Liver (tissue), 9 donors: Measurements from ENCODE around the gene TXNDC17. TPM values are rescaled to one million over a fixed set of nuclear protein-coding genes. Genes with fewer than 3 reads are reported as not detected.

Source experiments
- DNase-seq: peaks from one replicate; pipeline ENCODE4 v3.0.0-alpha.2; 2017; ENCODE audit warnings: low spot score
- H3K27ac ChIP-seq, 2 donors: one replicate each; pipeline ENCODE4 v1.7.0; 2013; ENCODE audit warnings: inconsistent platforms in 2 of 2, low read length in 2 of 2, control low read depth in 1 of 2, low read depth in 1 of 2, mild to moderate bottlenecking in 1 of 2
- H3K27me3 ChIP-seq, 4 donors: one replicate each; pipeline versions ENCODE4 v1.6.1 to v1.7.0; 2013; ENCODE audit warnings: low read length in 3 of 4, inconsistent platforms in 1 of 4, mild to moderate bottlenecking in 1 of 4, moderate library complexity in 1 of 4; ENCODE audit not compliant: control insufficient read depth in 4 of 4, insufficient read depth in 4 of 4
- H3K36me3 ChIP-seq, 4 donors: one replicate each; pipeline versions ENCODE4 v1.6.1 to v1.7.0; 2013; ENCODE audit warnings: low read length in 3 of 4, mild to moderate bottlenecking in 3 of 4, low read depth in 1 of 4, moderate library complexity in 1 of 4; ENCODE audit not compliant: control insufficient read depth in 4 of 4, insufficient read depth in 3 of 4
- H3K4me1 ChIP-seq, 4 donors: one replicate each; pipeline versions ENCODE4 v1.6.1 to v1.7.0; 2013; ENCODE audit warnings: low read length in 3 of 4, mild to moderate bottlenecking in 3 of 4, moderate library complexity in 1 of 4; ENCODE audit not compliant: control insufficient read depth in 4 of 4, insufficient read depth in 4 of 4
- H3K4me3 ChIP-seq, 3 donors: one replicate each; pipeline versions ENCODE4 v1.6.1 to v1.7.0; 2013; ENCODE audit warnings: low read length in 3 of 3, control low read depth in 1 of 3, low read depth in 1 of 3, mild to moderate bottlenecking in 1 of 3
- H3K9ac ChIP-seq, 2 donors: one replicate each; pipeline ENCODE4 v1.7.0; 2013; ENCODE audit warnings: low read length in 2 of 2, mild to moderate bottlenecking in 2 of 2, moderate library complexity in 2 of 2, control low read depth in 1 of 2, low read depth in 1 of 2
- H3K9me3 ChIP-seq, 4 donors: one replicate each; pipeline versions ENCODE4 v1.6.1 to v1.7.0; 2013; ENCODE audit warnings: low read length in 3 of 4; ENCODE audit not compliant: control insufficient read depth in 4 of 4
- EGR1 ChIP-seq, 2 donors: IDR thresholded peaks; 2 replicates each; pipeline ENCODE4 v1.6.1; 2016 to 2018; ENCODE audit warnings: antibody characterized with exemption in 2 of 2, low read depth in 2 of 2
- FOXA1 ChIP-seq: IDR thresholded peaks from 2 replicates; pipeline ENCODE4 v1.6.1; 2016; ENCODE audit warnings: antibody characterized with exemption
- FOXA2 ChIP-seq: IDR thresholded peaks from 2 replicates; pipeline ENCODE4 v1.6.1; 2016; ENCODE audit warnings: antibody characterized with exemption
- GABPA ChIP-seq, 2 donors: IDR thresholded peaks in 1 of 2; conservative IDR thresholded peaks in 1 of 2; 2 replicates each; pipeline ENCODE4 v1.6.1; 2016; ENCODE audit warnings: antibody characterized with exemption in 2 of 2, mild to moderate bottlenecking in 1 of 2, moderate library complexity in 1 of 2
- HNF4A ChIP-seq, 2 donors: conservative IDR thresholded peaks; 2 replicates each; pipeline ENCODE4 v1.6.1; 2016; ENCODE audit warnings: antibody characterized with exemption in 2 of 2, mild to moderate bottlenecking in 2 of 2
- HNF4G ChIP-seq: IDR thresholded peaks from 2 replicates; pipeline ENCODE4 v1.6.1; 2016; ENCODE audit warnings: antibody characterized with exemption
- JUND ChIP-seq, 2 donors: IDR thresholded peaks; 2 replicates each; pipeline ENCODE4 v1.6.1; 2016; ENCODE audit warnings: antibody characterized with exemption in 2 of 2
- NR2F2 ChIP-seq: IDR thresholded peaks from 2 replicates; pipeline ENCODE4 v1.6.1; 2016; ENCODE audit warnings: antibody characterized with exemption
- RAD21 ChIP-seq, 2 donors: IDR thresholded peaks; 2 replicates each; pipeline ENCODE4 v1.6.1; 2016; ENCODE audit warnings: antibody characterized with exemption in 2 of 2, mild to moderate bottlenecking in 2 of 2
- RXRA ChIP-seq, 2 donors: IDR thresholded peaks; 2 replicates each; pipeline ENCODE4 v1.6.1; 2017 to 2018; ENCODE audit warnings: antibody characterized with exemption in 2 of 2, mild to moderate bottlenecking in 1 of 2
- SP1 ChIP-seq: IDR thresholded peaks from 2 replicates; pipeline ENCODE4 v1.6.1; 2018; ENCODE audit warnings: antibody characterized with exemption, mild to moderate bottlenecking
- TAF1 ChIP-seq: conservative IDR thresholded peaks from 2 replicates; pipeline ENCODE4 v1.6.1; 2016; ENCODE audit warnings: antibody characterized with exemption, mild to moderate bottlenecking
- YY1 ChIP-seq: IDR thresholded peaks from 2 replicates; pipeline ENCODE4 v1.6.1; 2016; ENCODE audit warnings: antibody characterized with exemption, mild to moderate bottlenecking
- WGBS: extraction: QIAGEN DNeasy Blood & Tissue Kit; methylation state at CpG from one replicate; pipeline ENCODE4 v1.1.7; 2013; 5-methylcytosine and 5-hydroxymethylcytosine counted together
- polyA plus RNA-seq, 2 donors: library from polyadenylated mRNA; stranded (reverse) in 1 of 2; unstranded in 1 of 2; fragments of 200-250 nt in 1 of 2; fragments of >200 nt in 1 of 2; fragmentation: Nextera tagmentation in 1 of 2; extraction: Ambion mirVana in 1 of 2; gene quantifications; one replicate each; pipeline versions ENCODE4 v1.2.1 to v1.2.3, GENCODE V29; 2013 to 2015
- total RNA-seq, 2 donors: library from RNA; depleted of rRNA; stranded (reverse); fragments of >200 nt; gene quantifications; one replicate each; pipeline ENCODE4 v1.2.3, GENCODE V29; 2014
- TF ChIP-seq, protein P1 (sequence below): IDR thresholded peaks from 2 replicates; pipeline ENCODE4 v1.6.1; 2016; ENCODE audit warnings: antibody characterized with exemption, mild to moderate bottlenecking
- TF ChIP-seq, protein P2 (sequence below): IDR thresholded peaks from 2 replicates; pipeline ENCODE4 v1.6.1; 2016; ENCODE audit warnings: antibody characterized with exemption
- TF ChIP-seq, protein P3 (sequence below): IDR thresholded peaks from 2 replicates; pipeline ENCODE4 v1.6.1; 2016; ENCODE audit warnings: antibody characterized with exemption
- TF ChIP-seq, protein P4 (sequence below): fragments of 150-350 bp; IDR thresholded peaks from 2 replicates; pipeline ENCODE4 v1.5.1; 2017; ENCODE audit warnings: improper control_type of control experiment, low read depth, low read length; ENCODE audit not compliant: missing input control
- donor health status: healthy.
- donor health status: healthy.
- donor health status: healthy.
- donor health status: healthy.
- donor health status: healthy.

The TXNDC17 gene
- total and polyA plus RNA-seq, 4 donors: 32.9 to 329 (median 99.6) TPM

DNA sequence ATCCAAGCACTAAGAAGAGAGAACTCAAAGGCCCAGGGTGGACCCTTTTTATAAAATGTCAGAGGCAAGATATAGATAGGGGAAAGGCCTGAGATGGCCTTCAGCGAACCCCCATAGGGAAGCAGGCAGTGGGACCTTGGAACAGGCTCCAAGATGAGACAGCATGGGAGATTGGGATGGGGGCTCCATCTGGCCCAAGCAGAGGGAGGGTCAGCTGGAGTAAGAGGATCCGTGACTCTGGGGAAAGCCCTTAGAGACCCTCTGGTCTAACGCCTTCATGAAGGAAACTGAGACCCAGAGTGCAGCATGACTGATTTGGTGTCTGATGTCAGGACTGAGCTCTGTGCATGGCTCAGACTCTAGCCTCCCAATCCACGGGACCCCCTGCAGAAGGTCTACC is 41.5 kb downstream of the TXNDC17 start:
- Histone ChIP-seq H3K4me1 (peaks cover 4 to 46% (median 34%) of the 10 kb centered on the region in 4 donors), H3K9me3 (no peaks in the 10 kb centered on the region), H3K27me3 (no peaks in the 10 kb centered on the region), H3K27ac (no peak overlapping the region), H3K36me3 (peaks cover 0 to 1% (median under 1%) of the 10 kb centered on the region in 4 donors), H3K9ac (no peak overlapping the region), H3K4me3 (no peak overlapping the region)
- DNase-seq: no peak
- TF ChIP-seq, protein P1, sequence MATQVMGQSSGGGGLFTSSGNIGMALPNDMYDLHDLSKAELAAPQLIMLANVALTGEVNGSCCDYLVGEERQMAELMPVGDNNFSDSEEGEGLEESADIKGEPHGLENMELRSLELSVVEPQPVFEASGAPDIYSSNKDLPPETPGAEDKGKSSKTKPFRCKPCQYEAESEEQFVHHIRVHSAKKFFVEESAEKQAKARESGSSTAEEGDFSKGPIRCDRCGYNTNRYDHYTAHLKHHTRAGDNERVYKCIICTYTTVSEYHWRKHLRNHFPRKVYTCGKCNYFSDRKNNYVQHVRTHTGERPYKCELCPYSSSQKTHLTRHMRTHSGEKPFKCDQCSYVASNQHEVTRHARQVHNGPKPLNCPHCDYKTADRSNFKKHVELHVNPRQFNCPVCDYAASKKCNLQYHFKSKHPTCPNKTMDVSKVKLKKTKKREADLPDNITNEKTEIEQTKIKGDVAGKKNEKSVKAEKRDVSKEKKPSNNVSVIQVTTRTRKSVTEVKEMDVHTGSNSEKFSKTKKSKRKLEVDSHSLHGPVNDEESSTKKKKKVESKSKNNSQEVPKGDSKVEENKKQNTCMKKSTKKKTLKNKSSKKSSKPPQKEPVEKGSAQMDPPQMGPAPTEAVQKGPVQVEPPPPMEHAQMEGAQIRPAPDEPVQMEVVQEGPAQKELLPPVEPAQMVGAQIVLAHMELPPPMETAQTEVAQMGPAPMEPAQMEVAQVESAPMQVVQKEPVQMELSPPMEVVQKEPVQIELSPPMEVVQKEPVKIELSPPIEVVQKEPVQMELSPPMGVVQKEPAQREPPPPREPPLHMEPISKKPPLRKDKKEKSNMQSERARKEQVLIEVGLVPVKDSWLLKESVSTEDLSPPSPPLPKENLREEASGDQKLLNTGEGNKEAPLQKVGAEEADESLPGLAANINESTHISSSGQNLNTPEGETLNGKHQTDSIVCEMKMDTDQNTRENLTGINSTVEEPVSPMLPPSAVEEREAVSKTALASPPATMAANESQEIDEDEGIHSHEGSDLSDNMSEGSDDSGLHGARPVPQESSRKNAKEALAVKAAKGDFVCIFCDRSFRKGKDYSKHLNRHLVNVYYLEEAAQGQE: no peak
- no peak for TF ChIP-seq FOXA2
- TF ChIP-seq, protein P2, sequence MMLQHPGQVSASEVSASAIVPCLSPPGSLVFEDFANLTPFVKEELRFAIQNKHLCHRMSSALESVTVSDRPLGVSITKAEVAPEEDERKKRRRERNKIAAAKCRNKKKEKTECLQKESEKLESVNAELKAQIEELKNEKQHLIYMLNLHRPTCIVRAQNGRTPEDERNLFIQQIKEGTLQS: no peak
- TF ChIP-seq NR2F2: no peak
- TF ChIP-seq SP1: no peak
- no peak for TF ChIP-seq HNF4A (conservative IDR thresholded peaks at IDR 0.05)
- no peak for TF ChIP-seq HNF4G
- TF ChIP-seq RXRA (IDR thresholded peaks at IDR 0.05): no peak
- TF ChIP-seq, protein P3, sequence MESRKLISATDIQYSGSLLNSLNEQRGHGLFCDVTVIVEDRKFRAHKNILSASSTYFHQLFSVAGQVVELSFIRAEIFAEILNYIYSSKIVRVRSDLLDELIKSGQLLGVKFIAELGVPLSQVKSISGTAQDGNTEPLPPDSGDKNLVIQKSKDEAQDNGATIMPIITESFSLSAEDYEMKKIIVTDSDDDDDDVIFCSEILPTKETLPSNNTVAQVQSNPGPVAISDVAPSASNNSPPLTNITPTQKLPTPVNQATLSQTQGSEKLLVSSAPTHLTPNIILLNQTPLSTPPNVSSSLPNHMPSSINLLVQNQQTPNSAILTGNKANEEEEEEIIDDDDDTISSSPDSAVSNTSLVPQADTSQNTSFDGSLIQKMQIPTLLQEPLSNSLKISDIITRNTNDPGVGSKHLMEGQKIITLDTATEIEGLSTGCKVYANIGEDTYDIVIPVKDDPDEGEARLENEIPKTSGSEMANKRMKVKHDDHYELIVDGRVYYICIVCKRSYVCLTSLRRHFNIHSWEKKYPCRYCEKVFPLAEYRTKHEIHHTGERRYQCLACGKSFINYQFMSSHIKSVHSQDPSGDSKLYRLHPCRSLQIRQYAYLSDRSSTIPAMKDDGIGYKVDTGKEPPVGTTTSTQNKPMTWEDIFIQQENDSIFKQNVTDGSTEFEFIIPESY: no peak
- no peak for TF ChIP-seq FOXA1
- no peak for TF ChIP-seq EGR1 (IDR thresholded peaks at IDR 0.05; ENCODE audit: low read depth in 2 of 2)
- TF ChIP-seq, protein P4, sequence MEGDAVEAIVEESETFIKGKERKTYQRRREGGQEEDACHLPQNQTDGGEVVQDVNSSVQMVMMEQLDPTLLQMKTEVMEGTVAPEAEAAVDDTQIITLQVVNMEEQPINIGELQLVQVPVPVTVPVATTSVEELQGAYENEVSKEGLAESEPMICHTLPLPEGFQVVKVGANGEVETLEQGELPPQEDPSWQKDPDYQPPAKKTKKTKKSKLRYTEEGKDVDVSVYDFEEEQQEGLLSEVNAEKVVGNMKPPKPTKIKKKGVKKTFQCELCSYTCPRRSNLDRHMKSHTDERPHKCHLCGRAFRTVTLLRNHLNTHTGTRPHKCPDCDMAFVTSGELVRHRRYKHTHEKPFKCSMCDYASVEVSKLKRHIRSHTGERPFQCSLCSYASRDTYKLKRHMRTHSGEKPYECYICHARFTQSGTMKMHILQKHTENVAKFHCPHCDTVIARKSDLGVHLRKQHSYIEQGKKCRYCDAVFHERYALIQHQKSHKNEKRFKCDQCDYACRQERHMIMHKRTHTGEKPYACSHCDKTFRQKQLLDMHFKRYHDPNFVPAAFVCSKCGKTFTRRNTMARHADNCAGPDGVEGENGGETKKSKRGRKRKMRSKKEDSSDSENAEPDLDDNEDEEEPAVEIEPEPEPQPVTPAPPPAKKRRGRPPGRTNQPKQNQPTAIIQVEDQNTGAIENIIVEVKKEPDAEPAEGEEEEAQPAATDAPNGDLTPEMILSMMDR: no peak
- no peak for TF ChIP-seq JUND (IDR thresholded peaks at IDR 0.05)
- no peak for TF ChIP-seq TAF1
- no peak for TF ChIP-seq YY1
- no peak for TF ChIP-seq RAD21 (IDR thresholded peaks at IDR 0.05)
- TF ChIP-seq GABPA (IDR thresholded peaks at IDR 0.05 in 1 of 2, conservative IDR thresholded peaks at IDR 0.05 in 1 of 2): no peak
- WGBS: 95% methylated on average over 4 of the region's 4 CpGs
